Measurements from ENCODE around the gene OPA1.

- TF ChIP-seq CTCF (IDR thresholded peaks at IDR 0.05; ENCODE audit: borderline replicate concordance, extremely low read depth, low read length, poor library complexity, severe bottlenecking) (no peak), EZH2 (IDR thresholded peaks at IDR 0.05; ENCODE audit: borderline replicate concordance, low read depth, low read length, severe bottlenecking) (no peak)
Measured at GRCh38 chr3:193617628-193618027, 24.6 kb downstream of the OPA1 start.

Data from DND-41 (cell line).